Kidney (tissue), 14 donors: Measurements from ENCODE around the gene PAGE4. TPM values are rescaled to one million over a fixed set of nuclear protein-coding genes. Genes with fewer than 3 reads are reported as not detected.

Experiments used
- DNase-seq, 5 donors: peaks; one replicate each; pipeline ENCODE4 v3.0.0-alpha.2; 2013 to 2020
- FAIRE-seq: peaks from 2 replicates; lab custom pipeline; 2012; peaks lifted over from hg19 to GRCh38; lab: Jason Lieb, UNC
- H3K27ac ChIP-seq, 2 donors: one replicate each; pipeline ENCODE4 v1.7.0; 2013; ENCODE audit warnings: low read depth in 2 of 2, low read length in 2 of 2, inconsistent platforms in 1 of 2
- H3K27me3 ChIP-seq: one replicate; pipeline ENCODE4 v1.7.1; 2013; ENCODE audit warnings: low read length, inconsistent platforms; ENCODE audit not compliant: control insufficient read depth, insufficient read depth
- H3K36me3 ChIP-seq, 3 donors: one replicate each; pipeline versions ENCODE4 v1.7.0 to v1.7.1; 2013; ENCODE audit warnings: low read length in 3 of 3, control low read depth in 1 of 3, inconsistent platforms in 1 of 3; ENCODE audit not compliant: insufficient read depth in 3 of 3, control insufficient read depth in 2 of 3
- H3K4me1 ChIP-seq, 3 donors: one replicate each; pipeline versions ENCODE4 v1.7.0 to v1.7.1; 2013; ENCODE audit warnings: low read length in 3 of 3, inconsistent platforms in 1 of 3, low read depth in 1 of 3; ENCODE audit not compliant: control insufficient read depth in 2 of 3, insufficient read depth in 2 of 3
- H3K4me3 ChIP-seq, 3 donors: one replicate each; pipeline versions ENCODE4 v1.7.0 to v1.8.1; 2013; ENCODE audit warnings: low read length in 3 of 3, control low read depth in 1 of 3, inconsistent platforms in 1 of 3
- H3K9ac ChIP-seq, 3 donors: one replicate each; pipeline versions ENCODE4 v1.7.0 to v1.7.1; 2013; ENCODE audit warnings: low read length in 3 of 3, control low read depth in 1 of 3, inconsistent platforms in 1 of 3
- H3K9me3 ChIP-seq, 3 donors: one replicate each; pipeline versions ENCODE4 v1.7.0 to v1.7.1; 2013; ENCODE audit warnings: low read length in 3 of 3, control low read depth in 1 of 3, inconsistent platforms in 1 of 3; ENCODE audit not compliant: control insufficient read depth in 2 of 3, insufficient read depth in 1 of 3
- intact Hi-C: fragments of 100-400 bp; cut with DNase I; formaldehyde crosslinking; loops from one replicate; pipeline ENCODE4 v1.11.1; 2022
- polyA plus RNA-seq: library from polyadenylated mRNA; stranded (reverse); fragments of 350-450 nt; fragmentation: Illumina TruSeq; extraction: RNeasy Lipid Tissue Mini Kit (QIAGEN cat#74804); gene quantifications from one replicate; pipeline ENCODE4 v1.2.3, GENCODE V29; 2014; ENCODE audit warnings: low read depth, low replicate concordance; ENCODE audit not compliant: insufficient read depth
- total RNA-seq: library from RNA; stranded (reverse); fragmentation: NEBNext Ultra II Directional; extraction: Animal tissue kit (Norgen Biotek cat#: 25700); gene quantifications from one replicate; pipeline ENCODE4 v1.2.1, GENCODE V29; 2021
- TF ChIP-seq, protein P1 (sequence below): IDR thresholded peaks from 3 replicates; pipeline ENCODE4 v1.5.1; 2012; ENCODE audit warnings: mild to moderate bottlenecking, moderate library complexity, borderline replicate concordance; ENCODE audit not compliant: insufficient read depth; ENCODE audit errors: extremely low read depth
- donor health status: control.
- donor health status: control.
- donor health status: control.
- donor health status: control.
- donor health status: control.
- donor health status: DM: yes; HTN: yes; CAD: no.
- donor health status: Normal renal cell carcinoma (clear cell type).

PAGE4 gene
- total and polyA plus RNA-seq, 2 donors from 2014 or later: not detected

DNA sequence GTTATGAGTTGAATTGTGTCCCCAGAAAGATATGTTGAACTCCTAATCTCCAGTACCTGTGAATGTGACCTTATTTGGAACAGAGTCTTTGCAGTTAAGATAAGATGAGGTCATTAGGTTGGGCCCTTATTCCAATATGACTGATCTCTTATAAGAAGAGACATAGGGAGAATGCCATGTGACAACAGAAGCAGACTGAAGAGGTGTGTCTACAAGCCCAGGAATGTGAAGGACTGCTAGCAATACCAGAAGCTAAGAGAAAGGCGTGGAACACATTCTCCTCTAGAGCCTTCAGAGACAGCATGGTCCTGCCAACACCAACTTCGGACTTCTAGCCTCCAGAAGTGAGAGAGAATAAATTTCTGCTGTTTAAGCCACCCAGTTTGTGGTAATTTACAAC, 27.7 kb downstream of the PAGE4 start:
- no peak overlapping the region for H3K4me3 ChIP-seq
- FAIRE-seq: no peak
- H3K36me3 ChIP-seq: no peaks in the 10 kb centered on the region
- H3K9ac ChIP-seq: no peak overlapping the region
- no peaks in the 10 kb centered on the region for H3K9me3 ChIP-seq
- peaks cover 2% of the 10 kb centered on the region for H3K27me3 ChIP-seq
- no peak overlapping the region for H3K27ac ChIP-seq
- intact Hi-C loops: no loop called here
- TF ChIP-seq, protein P1, sequence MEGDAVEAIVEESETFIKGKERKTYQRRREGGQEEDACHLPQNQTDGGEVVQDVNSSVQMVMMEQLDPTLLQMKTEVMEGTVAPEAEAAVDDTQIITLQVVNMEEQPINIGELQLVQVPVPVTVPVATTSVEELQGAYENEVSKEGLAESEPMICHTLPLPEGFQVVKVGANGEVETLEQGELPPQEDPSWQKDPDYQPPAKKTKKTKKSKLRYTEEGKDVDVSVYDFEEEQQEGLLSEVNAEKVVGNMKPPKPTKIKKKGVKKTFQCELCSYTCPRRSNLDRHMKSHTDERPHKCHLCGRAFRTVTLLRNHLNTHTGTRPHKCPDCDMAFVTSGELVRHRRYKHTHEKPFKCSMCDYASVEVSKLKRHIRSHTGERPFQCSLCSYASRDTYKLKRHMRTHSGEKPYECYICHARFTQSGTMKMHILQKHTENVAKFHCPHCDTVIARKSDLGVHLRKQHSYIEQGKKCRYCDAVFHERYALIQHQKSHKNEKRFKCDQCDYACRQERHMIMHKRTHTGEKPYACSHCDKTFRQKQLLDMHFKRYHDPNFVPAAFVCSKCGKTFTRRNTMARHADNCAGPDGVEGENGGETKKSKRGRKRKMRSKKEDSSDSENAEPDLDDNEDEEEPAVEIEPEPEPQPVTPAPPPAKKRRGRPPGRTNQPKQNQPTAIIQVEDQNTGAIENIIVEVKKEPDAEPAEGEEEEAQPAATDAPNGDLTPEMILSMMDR: no peak
- no peaks in the 10 kb centered on the region for H3K4me1 ChIP-seq
- no peak for DNase-seq

DNA sequence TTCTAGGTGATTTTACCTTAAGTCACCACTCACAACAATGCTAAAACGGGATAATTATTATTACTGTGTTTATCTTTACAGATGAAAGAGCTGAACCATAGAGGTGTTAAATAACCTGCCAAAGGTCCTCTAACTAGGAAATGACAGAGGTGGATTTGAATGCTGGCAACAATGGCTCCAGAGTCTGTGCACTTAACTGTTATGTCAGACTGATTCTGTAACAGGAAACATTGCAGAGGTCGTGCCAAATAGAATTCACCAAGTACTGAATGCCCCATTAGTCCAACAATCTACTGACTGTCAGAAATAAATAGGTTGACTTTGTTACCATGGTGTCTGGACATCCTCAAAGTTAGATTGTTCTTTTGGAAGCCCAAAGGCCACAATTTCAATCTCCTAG, 29.2 kb downstream of the PAGE4 start:
- Histone ChIP-seq H3K9me3 (no peaks in the 10 kb centered on the region), H3K4me1 (no peaks in the 10 kb centered on the region), H3K36me3 (no peaks in the 10 kb centered on the region), H3K4me3 (no peak overlapping the region), H3K9ac (no peak overlapping the region), H3K27ac (no peak overlapping the region), H3K27me3 (peaks cover under 1% of the 10 kb centered on the region)
- no peak for FAIRE-seq
- intact Hi-C loops: no loop called here
- TF ChIP-seq, protein P1: no peak
- no peak for DNase-seq

DNA sequence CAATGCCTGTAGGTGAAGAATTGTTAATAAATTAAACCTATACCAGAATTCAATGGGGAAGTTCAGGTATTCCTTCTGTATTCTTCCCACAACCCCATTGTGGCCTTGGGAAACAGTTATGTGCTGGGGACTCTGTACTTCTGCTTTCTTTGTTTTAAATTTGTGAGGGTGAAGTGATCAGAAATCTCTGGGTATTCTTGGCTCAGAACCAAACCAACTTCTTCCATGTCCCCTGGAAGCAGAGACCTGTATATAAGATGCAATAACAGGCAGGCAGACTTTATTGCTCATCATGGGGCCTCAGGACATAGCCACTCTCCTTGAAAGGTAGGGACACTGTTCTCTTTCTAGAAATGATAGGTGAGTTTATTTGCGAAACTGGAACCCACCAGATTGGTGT, 30.4 kb downstream of the PAGE4 start:
- H3K4me1 ChIP-seq: no peaks in the 10 kb centered on the region
- FAIRE-seq: no peak
- no peaks in the 10 kb centered on the region for H3K9me3 ChIP-seq
- H3K27me3 ChIP-seq: no peaks in the 10 kb centered on the region
- H3K4me3 ChIP-seq: no peak overlapping the region
- intact Hi-C loops: no loop called here
- no peak overlapping the region for H3K27ac ChIP-seq
- H3K36me3 ChIP-seq: no peaks in the 10 kb centered on the region
- DNase-seq: no peak
- H3K9ac ChIP-seq: no peak overlapping the region
- TF ChIP-seq, protein P1: no peak

DNA sequence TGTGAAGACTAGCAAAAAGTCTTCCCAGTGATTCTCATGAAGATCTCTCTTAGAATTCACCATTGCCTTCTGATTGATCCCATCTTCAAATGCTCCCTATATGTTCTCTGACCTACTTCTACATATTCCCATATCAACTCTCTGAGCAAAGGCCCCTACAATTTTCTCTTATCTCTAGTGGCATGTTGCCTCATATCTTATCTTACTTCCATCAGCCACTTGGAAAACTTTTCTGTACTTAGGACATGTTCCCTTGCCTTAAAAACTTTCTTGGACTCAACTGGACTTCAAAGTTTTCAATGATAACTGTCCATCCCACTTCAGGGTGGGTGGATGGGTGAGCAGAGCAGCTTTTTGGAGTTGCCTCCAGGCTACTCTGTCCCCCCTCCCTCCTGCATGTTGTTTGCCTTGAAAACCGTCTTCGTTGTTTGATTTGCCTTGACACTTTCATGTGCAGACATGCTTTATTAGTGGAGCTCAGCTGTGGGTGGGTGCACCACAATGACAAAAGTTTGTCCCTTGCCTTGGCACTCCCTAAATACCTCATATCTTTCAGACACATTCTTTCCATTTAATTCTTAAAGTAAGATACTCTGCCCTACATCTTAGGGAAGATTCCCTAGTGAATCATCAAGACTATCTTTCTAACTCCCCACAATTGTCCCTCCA, 31.9 kb downstream of the PAGE4 start:
- intact Hi-C loops: no loop called here
- FAIRE-seq: no peak
- no peak overlapping the region for H3K27ac ChIP-seq
- no peaks in the 10 kb centered on the region for H3K27me3 ChIP-seq
- no peak overlapping the region for H3K9ac ChIP-seq
- H3K36me3 ChIP-seq: no peaks in the 10 kb centered on the region
- DNase-seq: no peak
- no peaks in the 10 kb centered on the region for H3K9me3 ChIP-seq
- no peak overlapping the region for H3K4me3 ChIP-seq
- no peaks in the 10 kb centered on the region for H3K4me1 ChIP-seq
- TF ChIP-seq, protein P1: no peak
